G401 (cell line): ENCODE results near the gene KIAA1328. TPM values are rescaled to one million over a fixed set of nuclear protein-coding genes. Genes with fewer than 3 reads are reported as not detected.

Experiments
- DNase-seq: peaks from one replicate; pipeline ENCODE4 v3.0.0-alpha.2; 2015; ENCODE audit warnings: low spot score
- in situ Hi-C: cut with HindIII; loops from 2 replicates; pipeline ENCODE4 v1.10.0; 2016; ENCODE audit warnings: low sequenced_read_pairs, mixed read lengths
- total RNA-seq: library from RNA; depleted of rRNA; stranded (reverse); fragments of >200 nt; shearing (Covaris generic); gene quantifications from 2 replicates; pipeline ENCODE4 v1.2.3, GENCODE V29; 2014

KIAA1328 gene
- total RNA-seq, 1 experiment from 2014 or later = 3.8 TPM

GRCh38 chr18:37258819-37259218 lies 429.9 kb downstream of the KIAA1328 start:
- in situ Hi-C loops = no loop called here

GRCh38 chr18:37259711-37260110 lies 430.8 kb downstream of the KIAA1328 start:
- in situ Hi-C loops = no loop called here
- no peak for DNase-seq

More at GRCh38 chr18:37258819-37259218, 429.9 kb downstream of the KIAA1328 start:
- no peak for DNase-seq

- in situ Hi-C loops = no loop called here
- DNase-seq = no peak
Measured at GRCh38 chr18:37260367-37261093, 431.6 kb downstream of the KIAA1328 start.

GRCh38 chr18:37261246-37261840 lies 432.4 kb downstream of the KIAA1328 start:
- in situ Hi-C loops = no loop called here
- peak; percentile 84 for DNase-seq

- DNase-seq = peak; percentile 35
Measured at GRCh38 chr18:37261988-37262387, 433.1 kb downstream of the KIAA1328 start.

GRCh38 chr18:37264956-37265355 lies 436.0 kb downstream of the KIAA1328 start:
- DNase-seq = no peak
- in situ Hi-C loops = no loop called here

More at GRCh38 chr18:37261988-37262387, 433.1 kb downstream of the KIAA1328 start:
- in situ Hi-C loops = no loop called here

GRCh38 chr18:37265382-37265781 lies 436.5 kb downstream of the KIAA1328 start:
- in situ Hi-C loops = no loop called here
- DNase-seq = no peak

- in situ Hi-C loops = no loop called here
- DNase-seq = no peak
Measured at GRCh38 chr18:37266290-37266689, 437.4 kb downstream of the KIAA1328 start.

GRCh38 chr18:37270038-37270665 lies 441.2 kb downstream of the KIAA1328 start:
- in situ Hi-C loops = no loop called here
- DNase-seq = no peak

GRCh38 chr18:37270666-37271052 lies 441.7 kb downstream of the KIAA1328 start:
- in situ Hi-C loops = no loop called here
- DNase-seq = no peak

GRCh38 chr18:37272226-37272625 lies 443.3 kb downstream of the KIAA1328 start:
- in situ Hi-C loops = no loop called here
- DNase-seq = no peak

GRCh38 chr18:37272841-37273240 lies 443.9 kb downstream of the KIAA1328 start:
- in situ Hi-C loops = no loop called here
- DNase-seq = no peak

GRCh38 chr18:37274309-37275236 lies 445.6 kb downstream of the KIAA1328 start:
- peak; percentile 54 for DNase-seq
- in situ Hi-C loops = no loop called here

GRCh38 chr18:37275237-37275741 lies 446.4 kb downstream of the KIAA1328 start:
- DNase-seq = no peak
- in situ Hi-C loops = no loop called here

- in situ Hi-C loops = no loop called here
- DNase-seq = no peak
Measured at GRCh38 chr18:37276111-37276890, 447.4 kb downstream of the KIAA1328 start.

GRCh38 chr18:37277804-37278203 lies 448.9 kb downstream of the KIAA1328 start:
- DNase-seq = no peak
- in situ Hi-C loops = no loop called here
